ENCODE data around the gene PHACTR1.
"Not testable (repeated sequence)": the region's sequence is repeated elsewhere in the genome, so short reads cannot be mapped to it uniquely, and the experiment has no call there.

PHACTR1 gene

DNA sequence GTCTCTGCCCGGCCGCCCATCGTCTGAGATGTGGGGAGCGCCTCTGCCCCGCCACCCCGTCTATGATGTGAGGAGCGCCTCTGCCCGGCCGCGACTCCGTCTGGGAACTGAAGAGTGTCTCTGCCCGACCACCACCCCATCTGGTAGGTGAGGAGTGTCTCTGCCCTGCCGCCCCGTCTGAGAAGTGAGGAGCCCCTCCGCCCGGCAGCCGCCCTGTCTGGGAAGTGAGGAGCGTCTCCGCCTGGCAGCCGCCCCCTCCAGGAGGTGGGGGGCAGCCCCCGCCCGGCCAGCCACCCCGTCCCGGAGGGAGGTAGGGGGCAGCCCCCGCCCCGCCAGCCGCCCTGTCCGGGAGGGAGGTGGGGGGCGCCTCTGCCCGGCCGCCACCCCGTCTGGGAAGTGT is 417.3 kb downstream of the PHACTR1 start:
- not testable (repeated sequence) for DNase-seq; H3K9me3 ChIP-seq (ENCODE audit: control insufficient read depth, low read length); H3K4me1 ChIP-seq (ENCODE audit: control insufficient read depth, insufficient read depth, low read length, poor library complexity, severe bottlenecking); H3K27ac ChIP-seq (ENCODE audit: insufficient read depth, low read length, poor library complexity, severe bottlenecking); H3K27me3 ChIP-seq (replicated peaks; ENCODE audit: control insufficient read depth, insufficient read depth, low read length, poor library complexity, severe bottlenecking); H3K36me3 ChIP-seq (ENCODE audit: control insufficient read depth, insufficient read depth, low read length); H3K4me3 ChIP-seq (ENCODE audit: insufficient read depth, low read depth, low read length, poor library complexity, severe bottlenecking)

DNA sequence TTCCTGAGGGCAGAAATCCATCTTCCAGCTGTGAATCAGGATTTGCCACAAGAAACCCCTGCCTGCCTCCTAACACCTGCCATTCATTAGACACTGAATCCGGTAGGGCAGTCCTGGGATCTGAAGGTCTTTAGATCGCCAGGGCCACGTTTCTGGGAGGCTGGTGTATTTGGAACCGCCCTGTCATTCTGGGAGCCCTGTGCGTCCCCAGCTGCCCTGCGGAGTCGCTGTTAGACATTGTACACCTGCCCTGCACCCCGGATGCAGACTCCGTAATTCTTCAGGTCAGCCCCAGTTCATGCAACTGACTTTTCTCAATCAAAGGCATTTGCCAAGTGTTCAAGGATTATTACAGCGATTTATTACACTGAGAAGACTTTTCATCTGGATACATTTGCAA is 418.6 kb downstream of the PHACTR1 start:
- Histone ChIP-seq H3K27ac (ENCODE audit: insufficient read depth, low read length, poor library complexity, severe bottlenecking) (no peak overlapping the region), H3K4me1 (ENCODE audit: control insufficient read depth, insufficient read depth, low read length, poor library complexity, severe bottlenecking) (no peaks in the 10 kb centered on the region), H3K9me3 (ENCODE audit: control insufficient read depth, low read length) (no peaks in the 10 kb centered on the region), H3K27me3 (replicated peaks; ENCODE audit: control insufficient read depth, insufficient read depth, low read length, poor library complexity, severe bottlenecking) (no peaks in the 10 kb centered on the region), H3K36me3 (ENCODE audit: control insufficient read depth, insufficient read depth, low read length) (no peaks in the 10 kb centered on the region), H3K4me3 (ENCODE audit: insufficient read depth, low read depth, low read length, poor library complexity, severe bottlenecking) (no peak overlapping the region)
- DNase-seq, result no peak

GRCh38 chr6:13139119-13139518 is 422.6 kb downstream of the PHACTR1 start:
- no peaks in the 10 kb centered on the region for H3K36me3 ChIP-seq (ENCODE audit: control insufficient read depth, insufficient read depth, low read length)
- no peak overlapping the region for H3K4me3 ChIP-seq (ENCODE audit: insufficient read depth, low read depth, low read length, poor library complexity, severe bottlenecking)
- H3K9me3 ChIP-seq (ENCODE audit: control insufficient read depth, low read length), result no peaks in the 10 kb centered on the region
- H3K27ac ChIP-seq (ENCODE audit: insufficient read depth, low read length, poor library complexity, severe bottlenecking), result no peak overlapping the region
- no peak for DNase-seq
- no peaks in the 10 kb centered on the region for H3K27me3 ChIP-seq (replicated peaks; ENCODE audit: control insufficient read depth, insufficient read depth, low read length, poor library complexity, severe bottlenecking)
- no peaks in the 10 kb centered on the region for H3K4me1 ChIP-seq (ENCODE audit: control insufficient read depth, insufficient read depth, low read length, poor library complexity, severe bottlenecking)

- DNase-seq, result no peak
- Histone ChIP-seq H3K9me3 (ENCODE audit: control insufficient read depth, low read length) (no peaks in the 10 kb centered on the region), H3K36me3 (ENCODE audit: control insufficient read depth, insufficient read depth, low read length) (no peaks in the 10 kb centered on the region), H3K4me3 (ENCODE audit: insufficient read depth, low read depth, low read length, poor library complexity, severe bottlenecking) (no peak overlapping the region), H3K27me3 (replicated peaks; ENCODE audit: control insufficient read depth, insufficient read depth, low read length, poor library complexity, severe bottlenecking) (no peaks in the 10 kb centered on the region), H3K27ac (ENCODE audit: insufficient read depth, low read length, poor library complexity, severe bottlenecking) (no peak overlapping the region), H3K4me1 (ENCODE audit: control insufficient read depth, insufficient read depth, low read length, poor library complexity, severe bottlenecking) (no peaks in the 10 kb centered on the region)
These were observed 424.4 kb downstream of the PHACTR1 start for GRCh38 chr6:13140980-13141379.

DNA sequence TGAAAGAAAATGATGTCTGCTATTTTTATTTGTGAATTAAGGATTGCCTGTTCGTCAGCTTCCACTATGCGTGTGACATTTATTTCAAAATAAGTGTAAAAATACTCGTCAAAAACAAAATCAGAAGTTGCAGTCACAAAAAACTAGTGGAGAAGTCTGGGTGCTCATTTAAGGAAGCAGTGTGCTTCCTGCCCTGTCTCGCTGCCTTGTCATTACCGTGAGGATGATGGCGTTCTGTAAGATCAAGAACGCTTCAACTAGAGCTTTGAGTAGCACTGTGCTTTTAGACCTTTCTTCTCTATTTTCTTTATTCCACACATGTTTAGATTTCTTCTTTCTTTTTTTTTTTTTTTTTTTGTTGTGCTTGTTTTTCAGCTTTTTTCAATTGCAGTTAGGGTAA is 424.8 kb downstream of the PHACTR1 start:
- no peak for DNase-seq
- no peaks in the 10 kb centered on the region for H3K27me3 ChIP-seq (replicated peaks; ENCODE audit: control insufficient read depth, insufficient read depth, low read length, poor library complexity, severe bottlenecking)
- no peaks in the 10 kb centered on the region for H3K4me1 ChIP-seq (ENCODE audit: control insufficient read depth, insufficient read depth, low read length, poor library complexity, severe bottlenecking)
- H3K9me3 ChIP-seq (ENCODE audit: control insufficient read depth, low read length), result no peaks in the 10 kb centered on the region
- no peaks in the 10 kb centered on the region for H3K36me3 ChIP-seq (ENCODE audit: control insufficient read depth, insufficient read depth, low read length)
- H3K27ac ChIP-seq (ENCODE audit: insufficient read depth, low read length, poor library complexity, severe bottlenecking), result no peak overlapping the region
- no peak overlapping the region for H3K4me3 ChIP-seq (ENCODE audit: insufficient read depth, low read depth, low read length, poor library complexity, severe bottlenecking)

GRCh38 chr6:13142611-13143010 is 426.0 kb downstream of the PHACTR1 start:
- H3K9me3 ChIP-seq (ENCODE audit: control insufficient read depth, low read length), result no peaks in the 10 kb centered on the region
- no peak for DNase-seq
- no peaks in the 10 kb centered on the region for H3K36me3 ChIP-seq (ENCODE audit: control insufficient read depth, insufficient read depth, low read length)
- H3K4me3 ChIP-seq (ENCODE audit: insufficient read depth, low read depth, low read length, poor library complexity, severe bottlenecking), result no peak overlapping the region
- H3K27ac ChIP-seq (ENCODE audit: insufficient read depth, low read length, poor library complexity, severe bottlenecking), result no peak overlapping the region
- H3K27me3 ChIP-seq (replicated peaks; ENCODE audit: control insufficient read depth, insufficient read depth, low read length, poor library complexity, severe bottlenecking), result no peaks in the 10 kb centered on the region
- no peaks in the 10 kb centered on the region for H3K4me1 ChIP-seq (ENCODE audit: control insufficient read depth, insufficient read depth, low read length, poor library complexity, severe bottlenecking)

DNA sequence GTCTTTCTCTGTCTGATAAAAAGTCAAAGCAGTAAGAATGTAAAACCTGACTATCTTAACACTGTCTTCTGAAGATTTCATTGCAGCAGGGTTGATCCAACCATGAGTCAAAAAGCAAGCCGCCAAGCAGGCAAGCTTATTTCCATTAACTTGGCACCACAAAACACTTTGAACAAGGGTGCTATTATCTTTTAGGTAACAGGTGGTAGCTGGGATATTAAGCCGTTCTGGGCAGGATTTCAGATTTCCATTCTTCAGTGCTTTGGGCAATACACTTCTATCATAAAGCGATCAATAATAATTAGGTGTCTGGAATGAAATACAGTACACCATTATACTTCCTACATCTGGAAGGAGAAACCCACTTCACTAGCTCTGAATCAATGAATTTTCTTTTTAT is 429.9 kb downstream of the PHACTR1 start:
- no peak overlapping the region for H3K27ac ChIP-seq (ENCODE audit: insufficient read depth, low read length, poor library complexity, severe bottlenecking)
- no peak for DNase-seq
- no peaks in the 10 kb centered on the region for H3K27me3 ChIP-seq (replicated peaks; ENCODE audit: control insufficient read depth, insufficient read depth, low read length, poor library complexity, severe bottlenecking)
- H3K4me1 ChIP-seq (ENCODE audit: control insufficient read depth, insufficient read depth, low read length, poor library complexity, severe bottlenecking), result no peaks in the 10 kb centered on the region
- no peaks in the 10 kb centered on the region for H3K36me3 ChIP-seq (ENCODE audit: control insufficient read depth, insufficient read depth, low read length)
- H3K4me3 ChIP-seq (ENCODE audit: insufficient read depth, low read depth, low read length, poor library complexity, severe bottlenecking), result no peak overlapping the region
- no peaks in the 10 kb centered on the region for H3K9me3 ChIP-seq (ENCODE audit: control insufficient read depth, low read length)

- H3K27ac ChIP-seq (ENCODE audit: insufficient read depth, low read length, poor library complexity, severe bottlenecking), result no peak overlapping the region
- H3K36me3 ChIP-seq (ENCODE audit: control insufficient read depth, insufficient read depth, low read length), result no peaks in the 10 kb centered on the region
- no peaks in the 10 kb centered on the region for H3K27me3 ChIP-seq (replicated peaks; ENCODE audit: control insufficient read depth, insufficient read depth, low read length, poor library complexity, severe bottlenecking)
- DNase-seq, result no peak
- H3K4me3 ChIP-seq (ENCODE audit: insufficient read depth, low read depth, low read length, poor library complexity, severe bottlenecking), result no peak overlapping the region
- no peaks in the 10 kb centered on the region for H3K9me3 ChIP-seq (ENCODE audit: control insufficient read depth, low read length)
- no peaks in the 10 kb centered on the region for H3K4me1 ChIP-seq (ENCODE audit: control insufficient read depth, insufficient read depth, low read length, poor library complexity, severe bottlenecking)
These were observed 430.8 kb downstream of the PHACTR1 start for GRCh38 chr6:13147376-13147775.

DNA sequence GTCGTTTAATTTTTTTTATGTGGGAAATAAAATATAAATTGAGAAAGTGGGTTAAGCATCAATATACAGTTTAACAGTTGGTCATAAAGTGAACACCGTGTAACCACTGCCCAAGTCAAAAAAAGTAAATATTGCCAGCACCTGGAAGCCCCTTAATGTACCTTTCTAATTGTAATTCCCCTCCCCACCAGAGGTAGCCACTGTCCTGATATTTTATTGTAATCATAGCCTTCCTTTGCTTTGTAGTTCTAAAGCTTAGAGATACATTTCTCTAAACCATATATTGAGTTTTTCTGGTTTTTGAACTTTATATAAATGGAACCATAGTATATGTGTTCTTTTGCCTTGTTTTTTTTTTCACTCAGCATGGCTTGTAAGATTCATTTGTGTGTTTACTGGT is 431.2 kb downstream of the PHACTR1 start:
- no peaks in the 10 kb centered on the region for H3K4me1 ChIP-seq (ENCODE audit: control insufficient read depth, insufficient read depth, low read length, poor library complexity, severe bottlenecking)
- no peak overlapping the region for H3K4me3 ChIP-seq (ENCODE audit: insufficient read depth, low read depth, low read length, poor library complexity, severe bottlenecking)
- no peak for DNase-seq
- no peaks in the 10 kb centered on the region for H3K27me3 ChIP-seq (replicated peaks; ENCODE audit: control insufficient read depth, insufficient read depth, low read length, poor library complexity, severe bottlenecking)
- no peak overlapping the region for H3K27ac ChIP-seq (ENCODE audit: insufficient read depth, low read length, poor library complexity, severe bottlenecking)
- no peaks in the 10 kb centered on the region for H3K9me3 ChIP-seq (ENCODE audit: control insufficient read depth, low read length)
- H3K36me3 ChIP-seq (ENCODE audit: control insufficient read depth, insufficient read depth, low read length), result no peaks in the 10 kb centered on the region

GRCh38 chr6:13152764-13153163 is 436.2 kb downstream of the PHACTR1 start:
- H3K36me3 ChIP-seq (ENCODE audit: control insufficient read depth, insufficient read depth, low read length), result no peaks in the 10 kb centered on the region
- DNase-seq, result no peak
- no peak overlapping the region for H3K4me3 ChIP-seq (ENCODE audit: insufficient read depth, low read depth, low read length, poor library complexity, severe bottlenecking)
- no peaks in the 10 kb centered on the region for H3K4me1 ChIP-seq (ENCODE audit: control insufficient read depth, insufficient read depth, low read length, poor library complexity, severe bottlenecking)
- no peaks in the 10 kb centered on the region for H3K9me3 ChIP-seq (ENCODE audit: control insufficient read depth, low read length)
- no peaks in the 10 kb centered on the region for H3K27me3 ChIP-seq (replicated peaks; ENCODE audit: control insufficient read depth, insufficient read depth, low read length, poor library complexity, severe bottlenecking)
- H3K27ac ChIP-seq (ENCODE audit: insufficient read depth, low read length, poor library complexity, severe bottlenecking), result no peak overlapping the region

DNA sequence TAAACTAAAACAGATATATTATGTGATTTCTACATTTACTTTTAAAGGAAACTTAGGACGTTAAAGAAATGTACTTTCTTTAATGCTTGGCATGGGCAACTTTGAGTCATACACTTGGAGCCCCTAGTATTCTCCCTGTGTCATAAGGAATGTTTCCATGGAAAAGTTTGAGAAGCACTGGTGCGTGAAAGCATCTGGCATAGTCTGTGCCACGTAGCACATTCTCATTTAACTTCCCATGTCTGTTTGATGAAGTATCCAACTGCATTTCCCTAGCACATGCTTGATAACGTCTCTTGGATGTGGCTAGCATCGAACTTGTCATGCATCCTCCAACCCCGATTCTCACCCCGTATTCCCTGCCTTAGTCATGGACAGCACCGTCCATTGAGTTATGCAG is 439.8 kb downstream of the PHACTR1 start:
- H3K9me3 ChIP-seq (ENCODE audit: control insufficient read depth, low read length), result no peaks in the 10 kb centered on the region
- no peak overlapping the region for H3K4me3 ChIP-seq (ENCODE audit: insufficient read depth, low read depth, low read length, poor library complexity, severe bottlenecking)
- no peaks in the 10 kb centered on the region for H3K4me1 ChIP-seq (ENCODE audit: control insufficient read depth, insufficient read depth, low read length, poor library complexity, severe bottlenecking)
- H3K27me3 ChIP-seq (replicated peaks; ENCODE audit: control insufficient read depth, insufficient read depth, low read length, poor library complexity, severe bottlenecking), result no peaks in the 10 kb centered on the region
- no peak for DNase-seq
- no peaks in the 10 kb centered on the region for H3K36me3 ChIP-seq (ENCODE audit: control insufficient read depth, insufficient read depth, low read length)
- H3K27ac ChIP-seq (ENCODE audit: insufficient read depth, low read length, poor library complexity, severe bottlenecking), result no peak overlapping the region
